CD4-positive, alpha-beta T cell (primary cell): ENCODE measurements around the gene KATNAL2. TPM values are rescaled to one million over a fixed set of nuclear protein-coding genes. Genes with fewer than 3 reads are reported as not detected.

ENCODE experiments used
- total RNA-seq, 174 experiments: library from RNA in 2 of 174; stranded (reverse) in 2 of 174; gene quantifications; one replicate each; pipeline ENCODE4 v1.2.3 and lab custom pipeline; 2021 to 2026

The KATNAL2 gene
- total RNA-seq, 2 experiments from 2014 or later, result 1.5 to 2.0 TPM

Other genes with a start within 250 kb of the KATNAL2 start
- gene ST8SIA5, start 160.5 kb upstream of the KATNAL2 start, total RNA-seq, result under 1 TPM in 1 of 2 experiments, not detected in 1; 0.08 TPM
- 10 to 100 TPM; 32.0 to 36.3 TPM for gene PIAS2, start 95 bp upstream of the KATNAL2 start, total RNA-seq
- not detected for gene ELOA2, start 118.0 kb downstream of the KATNAL2 start, total RNA-seq
- 1 to 10 TPM; 7.3 to 8.9 TPM for gene HDHD2, start 232.9 kb downstream of the KATNAL2 start, total RNA-seq